CD4-positive, alpha-beta memory T cell (primary cell): ENCODE measurements around the gene FXR1. TPM values are rescaled to one million over a fixed set of nuclear protein-coding genes. Genes with fewer than 3 reads are reported as not detected.

Source experiments
- CTCF ChIA-PET: fragments of 350-600 bp; sonication (Branson Sonifier 250); formaldehyde crosslinking; loops from one replicate; lab custom pipeline; 2021; ENCODE audit warnings: inconsistent platforms; ENCODE audit not compliant: partially characterized antibody; lab: Charles Lee
- POLR2A ChIA-PET: fragments of 350-600 bp; sonication (Branson Sonifier 250); formaldehyde crosslinking; loops from one replicate; lab custom pipeline; 2021; ENCODE audit not compliant: partially characterized antibody; lab: Charles Lee
- DNase-seq, 5 donors: peaks; one replicate each; pipeline versions ENCODE4 v3.0.0 to v3.0.0-alpha.2; 2020 to 2022; ENCODE audit warnings: mixed read lengths in 1 of 5
- H3K27ac ChIP-seq: one replicate; pipeline ENCODE4 v1.7.0; 2013; ENCODE audit warnings: low read depth, low read length
- H3K27me3 ChIP-seq: 2 replicates; pipeline ENCODE4 v1.7.0; 2013; ENCODE audit warnings: mild to moderate bottlenecking, low read length, moderate library complexity; ENCODE audit not compliant: insufficient read depth
- H3K36me3 ChIP-seq: 2 replicates; pipeline ENCODE4 v1.7.0; 2013; ENCODE audit warnings: mild to moderate bottlenecking, low read length, moderate library complexity; ENCODE audit not compliant: insufficient read depth
- H3K4me1 ChIP-seq: 2 replicates; pipeline ENCODE4 v1.7.0; 2013; ENCODE audit warnings: mild to moderate bottlenecking, low read length, moderate library complexity; ENCODE audit not compliant: insufficient read depth
- H3K4me3 ChIP-seq, 2 donors: one replicate each; pipeline ENCODE4 v1.7.0; 2013; ENCODE audit warnings: low read length in 2 of 2, mild to moderate bottlenecking in 1 of 2
- H3K9me3 ChIP-seq, 2 donors: one replicate each; pipeline ENCODE4 v1.7.0; 2013; ENCODE audit warnings: low read length in 2 of 2, control low read depth in 1 of 2; ENCODE audit not compliant: control insufficient read depth in 1 of 2
- H3K27ac Mint-ChIP-seq, 7 donors: one replicate each; pipeline ENCODE4 v1.8.0; 2020 to 2021; ENCODE audit warnings: mixed read lengths in 7 of 7, mild to moderate bottlenecking in 6 of 7, inconsistent platforms in 3 of 7, moderate library complexity in 3 of 7
- H3K27me3 Mint-ChIP-seq, 2 donors: one replicate each; pipeline ENCODE4 v1.8.0; 2020 to 2021; ENCODE audit warnings: mixed read lengths in 2 of 2
- H3K36me3 Mint-ChIP-seq, 2 donors: one replicate each; pipeline ENCODE4 v1.8.0; 2020 to 2021; ENCODE audit warnings: mixed read lengths in 2 of 2, inconsistent platforms in 1 of 2, mild to moderate bottlenecking in 1 of 2
- H3K4me1 Mint-ChIP-seq, 4 donors: one replicate each; pipeline ENCODE4 v1.8.0; 2020 to 2021; ENCODE audit warnings: mixed read lengths in 4 of 4, mild to moderate bottlenecking in 1 of 4
- H3K4me3 Mint-ChIP-seq, 8 donors: one replicate each; pipeline ENCODE4 v1.8.0; 2020 to 2021; ENCODE audit warnings: mixed read lengths in 8 of 8, mild to moderate bottlenecking in 7 of 8, moderate library complexity in 6 of 8, inconsistent platforms in 3 of 8
- H3K9me3 Mint-ChIP-seq, 8 donors: one replicate each; pipeline ENCODE4 v1.8.0; 2020 to 2021; ENCODE audit warnings: mixed read lengths in 8 of 8, mild to moderate bottlenecking in 5 of 8, inconsistent platforms in 3 of 8, moderate library complexity in 1 of 8
- intact Hi-C: fragments of 100-400 bp; cut with micrococcal nuclease; formaldehyde crosslinking; loops from one replicate; pipeline ENCODE4 v1.15.1; 2023
- polyA plus RNA-seq, 2 donors: library from polyadenylated mRNA; unstranded; fragments of 300-500 nt; fragmentation: Illumina TruSeq; gene quantifications; one replicate each; pipeline ENCODE4 v1.2.3, GENCODE V29; 2021
- total RNA-seq, 2 experiments: library from RNA; stranded (reverse); gene quantifications; one replicate each; pipeline ENCODE4 v1.2.3, GENCODE V29; 2021

Gene FXR1
- total and polyA plus RNA-seq, 4 experiments from 2014 or later, result 44.9 to 131 (median 91.6) TPM

DNA sequence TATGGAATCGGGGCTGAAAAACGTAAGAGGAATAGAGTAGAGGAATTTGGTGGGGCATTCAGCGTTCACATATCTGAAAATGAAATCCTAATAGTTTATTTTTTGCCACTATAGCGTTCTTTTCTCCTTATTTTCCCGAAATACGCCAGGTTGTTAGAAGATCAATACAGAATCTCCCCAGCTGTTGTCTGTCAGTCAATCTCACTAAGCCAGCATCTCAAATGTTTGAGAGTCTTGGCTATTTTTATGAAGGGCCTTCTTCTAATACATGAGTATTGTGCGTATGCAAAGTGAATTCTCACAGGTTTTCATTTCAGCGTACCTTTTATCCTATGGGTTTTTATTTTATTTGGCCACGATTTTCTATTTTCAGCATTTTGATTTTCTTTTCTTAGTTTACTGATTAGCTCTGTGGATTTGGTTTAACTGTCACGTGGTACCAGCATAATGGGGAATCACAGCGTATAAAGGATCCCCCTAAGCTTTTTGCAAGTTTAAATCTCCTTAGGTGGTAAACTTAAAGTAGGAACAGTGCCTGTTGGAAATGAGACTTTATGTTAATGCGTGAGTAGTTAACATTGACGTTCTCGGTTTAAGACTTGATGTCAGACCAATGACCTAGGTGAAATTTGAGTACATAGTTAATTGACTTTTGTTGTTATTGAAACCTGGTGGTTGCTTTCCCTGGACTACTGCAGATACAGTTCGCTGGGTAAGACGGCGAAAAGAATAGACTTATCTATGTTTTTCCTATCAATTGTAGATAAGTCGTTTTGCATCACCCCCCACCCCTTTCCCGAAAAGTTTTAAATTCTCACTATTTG lies 1.3 kb downstream of the FXR1 start:
- ChIA-PET CTCF (interaction anchor here (1.4 to 2.9 kb wide), 5 partner anchors 21 to 312 kb away, joined by 3 to 14 read pairs (median 7); partner anchors contain the start of genes DNAJC19 and TTC14), POLR2A (interaction anchor here (1.3 to 4.0 kb wide), 4 partner anchors 17 to 312 kb away, joined by 3 to 35 read pairs (median 10); partner anchors contain the start of genes DNAJC19 and TTC14)
- Mint-ChIP-seq H3K27me3 (no peaks in the 10 kb centered on the region), H3K4me1 (peaks cover 44 to 77% (median 62%) of the 10 kb centered on the region in 4 donors), H3K27ac (peak overlapping the region; percentile 95 to 99 (median 98)), H3K9me3 (no peaks in the 10 kb centered on the region), H3K4me3 (peak overlapping the region; percentile 91 to 97 (median 96)), H3K36me3 (peaks cover 7 to 43% of the 10 kb centered on the region in 2 donors)
- Histone ChIP-seq H3K4me1 (peaks cover 61% of the 10 kb centered on the region), H3K36me3 (no peaks in the 10 kb centered on the region), H3K27ac (peak overlapping the region; percentile 98), H3K9me3 (no peaks in the 10 kb centered on the region), H3K4me3 (peak overlapping the region; percentile 77 to 98), H3K27me3 (no peaks in the 10 kb centered on the region)
- intact Hi-C loops, result loop anchor here (2.0 to 10.0 kb wide), 3 partner anchors 1309 to 1881 kb away; partner anchors contain the start of genes MRPL47, NDUFB5 and PIK3CA
- no peak for DNase-seq

DNA sequence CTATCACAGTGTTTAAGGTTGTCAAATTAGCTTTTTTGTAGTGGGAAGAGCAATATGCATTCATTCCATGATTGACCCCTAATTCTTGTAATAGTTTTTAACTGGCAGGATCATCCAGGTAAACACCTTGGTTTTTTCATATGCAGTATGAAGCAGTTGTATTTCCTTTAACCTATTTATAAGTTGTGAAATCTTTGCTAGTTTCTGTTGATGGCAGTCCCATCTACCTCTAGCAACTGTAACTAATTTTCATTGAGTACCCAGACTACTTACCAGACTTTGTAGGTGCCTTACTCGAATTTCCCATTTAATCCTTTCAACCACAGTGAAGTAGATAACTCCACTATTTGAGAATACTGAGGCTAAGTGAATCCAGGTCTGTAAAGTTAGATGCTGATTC lies 6.1 kb downstream of the FXR1 start:
- Histone ChIP-seq H3K27ac (no peak overlapping the region), H3K27me3 (no peaks in the 10 kb centered on the region), H3K36me3 (no peaks in the 10 kb centered on the region), H3K4me1 (peaks cover 75% of the 10 kb centered on the region), H3K9me3 (no peaks in the 10 kb centered on the region), H3K4me3 (no peak overlapping the region)
- no peaks in the 10 kb centered on the region for H3K27me3 Mint-ChIP-seq
- H3K4me3 Mint-ChIP-seq, result peak overlapping the region in 5 of 8 donors; percentile 9 to 62 (median 13)
- peak overlapping the region in 1 of 7 donors; percentile 59 for H3K27ac Mint-ChIP-seq
- intact Hi-C loops, result loop anchor here (10.0 kb wide), 1 partner anchor 1314 kb away; the partner anchor contains the start of genes MRPL47 and NDUFB5
- ChIA-PET CTCF (no interaction called here), POLR2A (no interaction called here)
- H3K4me1 Mint-ChIP-seq, result peaks cover 49 to 88% (median 69%) of the 10 kb centered on the region in 4 donors
- H3K36me3 Mint-ChIP-seq, result peaks cover 7 to 39% of the 10 kb centered on the region in 2 donors
- H3K9me3 Mint-ChIP-seq, result no peaks in the 10 kb centered on the region
- DNase-seq, result no peak

DNA sequence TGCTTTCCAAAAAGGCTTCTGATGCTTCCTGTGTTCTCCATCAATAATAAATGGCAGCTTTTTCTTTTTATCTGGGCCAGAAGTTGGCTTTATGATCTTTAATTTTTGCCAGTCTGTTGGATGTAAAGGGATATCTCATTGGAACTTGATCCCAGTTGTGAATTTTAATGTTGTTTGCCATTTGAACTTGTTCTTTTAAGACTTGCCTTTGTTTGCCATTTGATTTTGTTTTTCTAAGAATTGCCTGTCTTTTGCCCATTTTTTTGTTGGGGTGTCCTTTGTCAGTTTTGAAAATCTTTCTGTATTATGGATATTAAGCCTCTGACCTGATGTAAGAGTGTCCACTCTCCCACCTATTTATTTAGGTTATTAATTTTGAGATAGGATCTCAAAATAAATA lies 9.8 kb downstream of the FXR1 start:
- peaks cover 75% of the 10 kb centered on the region for H3K4me1 ChIP-seq
- POLR2A ChIA-PET, result no interaction called here
- intact Hi-C loops, result no loop called here

DNA sequence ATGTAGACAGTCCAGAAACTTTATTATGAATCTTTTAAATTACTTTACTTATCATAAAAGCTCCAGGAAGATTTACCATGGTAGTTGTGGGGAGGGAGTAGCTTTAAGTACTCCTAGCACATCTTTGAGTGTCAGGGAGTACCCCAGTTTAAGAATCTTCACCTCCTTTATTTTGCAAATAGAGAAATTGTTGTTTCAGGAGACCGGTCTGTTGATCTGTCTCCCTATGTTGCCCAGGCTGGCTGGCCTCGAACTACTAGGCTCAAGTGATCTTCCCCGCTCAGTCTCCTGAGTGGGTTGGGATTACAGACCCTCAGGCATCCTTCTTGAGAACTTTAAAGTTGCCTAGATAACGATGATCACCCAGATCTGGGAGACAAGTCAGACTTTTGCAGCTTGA lies 11.1 kb downstream of the FXR1 start:
- ChIA-PET POLR2A (no interaction called here), CTCF (interaction anchor here (1.2 kb wide), 1 partner anchor 11 kb away, joined by 4 read pairs; no protein-coding TSS in a partner anchor)
- Histone ChIP-seq H3K36me3 (no peaks in the 10 kb centered on the region), H3K4me3 (no peak overlapping the region), H3K4me1 (peaks cover 69% of the 10 kb centered on the region), H3K27me3 (no peaks in the 10 kb centered on the region), H3K27ac (no peak overlapping the region), H3K9me3 (no peaks in the 10 kb centered on the region)
- Mint-ChIP-seq H3K36me3 (peaks cover 0 to 15% of the 10 kb centered on the region in 2 donors), H3K4me1 (peaks cover 42 to 88% (median 67%) of the 10 kb centered on the region in 4 donors), H3K27me3 (no peaks in the 10 kb centered on the region), H3K27ac (no peak overlapping the region), H3K4me3 (no peak overlapping the region), H3K9me3 (no peaks in the 10 kb centered on the region)
- DNase-seq, result no peak
- intact Hi-C loops, result no loop called here

More for the DNA sequence above, 9.8 kb downstream of the FXR1 start:
- Mint-ChIP-seq H3K4me1 (peaks cover 46 to 91% (median 67%) of the 10 kb centered on the region in 4 donors), H3K27me3 (no peaks in the 10 kb centered on the region), H3K9me3 (no peaks in the 10 kb centered on the region), H3K36me3 (peaks cover 0 to 18% of the 10 kb centered on the region in 2 donors), H3K4me3 (peak overlapping the region in 3 of 8 donors; percentile 44 to 59 (median 53)), H3K27ac (peak overlapping the region in 2 of 7 donors; percentile 12 to 50)
- Histone ChIP-seq H3K27ac (no peak overlapping the region), H3K27me3 (no peaks in the 10 kb centered on the region), H3K9me3 (no peaks in the 10 kb centered on the region), H3K4me3 (no peak overlapping the region), H3K36me3 (no peaks in the 10 kb centered on the region)
- no peak for DNase-seq
- CTCF ChIA-PET, result no interaction called here

GRCh38 chr3:180926526-180926925 lies 14.1 kb downstream of the FXR1 start:
- POLR2A ChIA-PET, result no interaction called here
- intact Hi-C loops, result no loop called here
- Mint-ChIP-seq H3K36me3 (peaks cover 6 to 16% of the 10 kb centered on the region in 2 donors), H3K27me3 (no peaks in the 10 kb centered on the region), H3K27ac (no peak overlapping the region), H3K4me1 (peaks cover 46 to 89% (median 67%) of the 10 kb centered on the region in 4 donors), H3K4me3 (peak overlapping the region in 1 of 8 donors; percentile 7), H3K9me3 (no peaks in the 10 kb centered on the region)
- no peak overlapping the region for H3K27ac ChIP-seq
- no peak for DNase-seq
- no peaks in the 10 kb centered on the region for H3K9me3 ChIP-seq
- H3K27me3 ChIP-seq, result no peaks in the 10 kb centered on the region
- CTCF ChIA-PET, result no interaction called here
- H3K4me1 ChIP-seq, result peaks cover 82% of the 10 kb centered on the region
- H3K36me3 ChIP-seq, result no peaks in the 10 kb centered on the region
- no peak overlapping the region for H3K4me3 ChIP-seq

DNA sequence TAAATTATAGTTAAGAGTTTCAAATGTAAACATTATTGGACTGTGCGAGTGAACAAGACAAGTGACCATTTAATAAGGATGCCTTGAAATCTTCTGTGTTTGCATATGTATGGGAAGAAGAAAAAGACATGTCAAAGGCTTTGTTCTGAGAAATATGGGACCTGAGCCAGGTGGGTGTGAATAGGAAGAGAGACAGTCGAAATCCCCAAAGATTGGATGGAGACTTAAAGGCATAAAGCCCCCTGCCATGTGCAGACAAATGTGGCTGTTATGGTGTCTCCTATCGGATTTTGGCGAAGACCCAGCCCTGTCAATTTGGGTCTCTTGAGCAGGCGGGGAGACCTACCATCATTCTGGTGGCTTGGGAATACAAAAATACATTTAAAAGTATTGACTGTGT lies 16.9 kb downstream of the FXR1 start:
- no peaks in the 10 kb centered on the region for H3K27me3 ChIP-seq
- intact Hi-C loops, result no loop called here
- peaks cover 6 to 17% of the 10 kb centered on the region in 2 donors for H3K36me3 Mint-ChIP-seq
- H3K27ac ChIP-seq, result no peak overlapping the region
- peaks cover 38 to 84% (median 62%) of the 10 kb centered on the region in 4 donors for H3K4me1 Mint-ChIP-seq
- CTCF ChIA-PET, result interaction anchor here (2.9 kb wide), 1 partner anchor 17 kb away, joined by 9 read pairs; the partner anchor contains the start of gene FXR1
- H3K36me3 ChIP-seq, result no peaks in the 10 kb centered on the region
- peaks cover 63% of the 10 kb centered on the region for H3K4me1 ChIP-seq
- H3K9me3 Mint-ChIP-seq, result no peaks in the 10 kb centered on the region
- POLR2A ChIA-PET, result no interaction called here
- no peaks in the 10 kb centered on the region for H3K9me3 ChIP-seq
- peak overlapping the region in 2 of 7 donors; percentile 16 to 57 for H3K27ac Mint-ChIP-seq
- no peak for DNase-seq
- no peaks in the 10 kb centered on the region for H3K27me3 Mint-ChIP-seq
- H3K4me3 ChIP-seq, result no peak overlapping the region
- peak overlapping the region in 4 of 8 donors; percentile 10 to 38 (median 22) for H3K4me3 Mint-ChIP-seq

DNA sequence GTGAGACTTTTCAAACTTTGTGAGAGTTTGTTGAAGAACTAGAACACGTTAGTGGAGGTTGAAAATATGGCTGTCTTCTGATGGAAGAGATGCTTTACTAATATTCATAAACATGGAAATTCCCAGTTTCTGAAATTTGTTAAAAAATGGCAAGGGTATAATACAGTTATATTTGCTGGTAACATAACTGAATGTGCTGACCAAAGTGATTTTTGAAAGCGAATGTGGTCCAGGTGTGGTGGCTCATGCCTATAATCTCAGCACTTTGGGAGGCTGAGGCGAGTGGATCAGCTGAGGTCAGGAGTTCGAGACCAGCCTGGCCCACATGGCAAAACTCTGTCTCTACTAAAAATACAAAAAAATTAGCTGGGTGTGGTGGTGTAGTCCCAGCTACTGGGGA lies 18.1 kb downstream of the FXR1 start:
- H3K36me3 Mint-ChIP-seq, result peaks cover 10 to 25% of the 10 kb centered on the region in 2 donors
- ChIA-PET POLR2A (no interaction called here), CTCF (no interaction called here)
- H3K4me3 Mint-ChIP-seq, result peak overlapping the region in 1 of 8 donors; percentile 29
- H3K4me1 ChIP-seq, result peaks cover 51% of the 10 kb centered on the region
- no peak for DNase-seq
- peaks cover 33 to 73% (median 56%) of the 10 kb centered on the region in 4 donors for H3K4me1 Mint-ChIP-seq
- intact Hi-C loops, result no loop called here
- no peak overlapping the region for H3K4me3 ChIP-seq
- no peaks in the 10 kb centered on the region for H3K27me3 Mint-ChIP-seq
- H3K9me3 Mint-ChIP-seq, result no peaks in the 10 kb centered on the region
- H3K9me3 ChIP-seq, result no peaks in the 10 kb centered on the region
- no peaks in the 10 kb centered on the region for H3K27me3 ChIP-seq
- H3K36me3 ChIP-seq, result no peaks in the 10 kb centered on the region
- H3K27ac Mint-ChIP-seq, result peak overlapping the region in 5 of 7 donors; percentile 22 to 74 (median 47)
- H3K27ac ChIP-seq, result no peak overlapping the region
